HCT116 (cell line): ENCODE results near the gene ZNF516. TPM values are rescaled to one million over a fixed set of nuclear protein-coding genes. Genes with fewer than 3 reads are reported as not detected.

ENCODE experiments used
- ATAC-seq: fragments of 200-7000 bp; cut with Tn5 transposase; 2 replicates; pipeline ENCODE4 v1.9.1; 2020; ENCODE audit warnings: mild to moderate bottlenecking, moderate library complexity
- BruUV-seq: library from RNA; stranded (reverse); fragments of 400-500 nt; replicated peaks from 2 replicates; lab custom pipeline; 2021; lab: Mats Ljungman, UMichigan
- CTCF ChIA-PET: fragments of 300-600 bp; sonication (Branson Sonifier 250); formaldehyde crosslinking; loops from one replicate; lab custom pipeline; 2021; ENCODE audit warnings: antibody characterized with exemption; lab: Charles Lee
- POLR2A ChIA-PET: fragments of 300-600, 350-600 bp; sonication (Branson Sonifier 250); formaldehyde crosslinking; loops from one replicate; lab custom pipeline; 2021; ENCODE audit warnings: antibody characterized with exemption; lab: Charles Lee
- RAD21 ChIA-PET, 2 experiments: fragments of 300-600 bp; sonication (Branson Sonifier 250); formaldehyde crosslinking; loops; one replicate each; lab custom pipeline; 2023; ENCODE audit warnings: low total read pairs in 2 of 2; ENCODE audit not compliant: uncharacterized antibody in 2 of 2, unreplicated experiment in 2 of 2, low non-redundant PET in 1 of 2; lab: Charles Lee
- DNase-seq: peaks from one replicate; pipeline ENCODE4 v3.0.0-alpha.2; 2010; ENCODE audit warnings: low read depth, low spot score
- H2AFZ ChIP-seq: fragments of 200-600 bp; shearing (Covaris generic), sonication (generic); 2 replicates; pipeline ENCODE4 v1.6.1; 2017; ENCODE audit warnings: low read depth, mixed run types, mixed read lengths, antibody characterized with exemption, low read length; ENCODE audit not compliant: poor library complexity, severe bottlenecking
- H3K27ac ChIP-seq: 2 replicates; pipeline ENCODE4 v1.5.1; 2012; ENCODE audit warnings: low read depth, low read length
- H3K27me3 ChIP-seq: fragments of 200-600 bp; sonication (generic); 2 replicates; pipeline ENCODE4 v1.6.1; 2016; ENCODE audit warnings: mixed run types, low read length, mixed read lengths; ENCODE audit not compliant: insufficient read depth
- H3K36me3 ChIP-seq, 2 experiments: fragments of 200-500 bp in 1 of 2; fragments of 200-600 bp in 1 of 2; sonication (Bioruptor generic) in 1 of 2; sonication (generic) in 1 of 2; 2 replicates each; pipeline versions ENCODE4 v1.5.1 to v1.6.1; 2014 to 2016; ENCODE audit warnings: low read length in 2 of 2, inconsistent platforms in 1 of 2, mixed read lengths in 1 of 2, mixed run types in 1 of 2; ENCODE audit not compliant: insufficient read depth in 2 of 2, control insufficient read depth in 1 of 2
- H3K4me1 ChIP-seq, 2 experiments: fragments of 200-600 bp in 1 of 2; sonication (generic) in 1 of 2; 2 replicates each; pipeline versions ENCODE4 v1.5.1 to v1.6.1; 2012 to 2017; ENCODE audit warnings: low read length in 2 of 2, inconsistent platforms in 1 of 2, mild to moderate bottlenecking in 1 of 2, mixed read lengths in 1 of 2, mixed run types in 1 of 2, moderate library complexity in 1 of 2; ENCODE audit not compliant: insufficient read depth in 2 of 2, control insufficient read depth in 1 of 2
- H3K4me2 ChIP-seq: fragments of 200-600 bp; sonication (generic); 2 replicates; pipeline ENCODE4 v1.6.1; 2017; ENCODE audit warnings: mixed run types, low read length, mixed read lengths
- H3K4me3 ChIP-seq, 2 experiments: fragments of 200-600 bp in 1 of 2; sonication (generic) in 1 of 2; replicated peaks in 1 of 2; 2 replicates each; pipeline ENCODE4 v1.5.1; 2011 to 2016; ENCODE audit warnings: low read length in 2 of 2, control low read depth in 1 of 2, low read depth in 1 of 2, mild to moderate bottlenecking in 1 of 2, mixed read lengths in 1 of 2, mixed run types in 1 of 2
- H3K79me2 ChIP-seq: fragments of 200-600 bp; sonication (generic); 2 replicates; pipeline ENCODE4 v1.6.1; 2017; ENCODE audit warnings: mild to moderate bottlenecking, mixed run types, low read length, moderate library complexity, mixed read lengths; ENCODE audit not compliant: insufficient read depth
- H3K9ac ChIP-seq: fragments of 200-600 bp; sonication (generic); 2 replicates; pipeline ENCODE4 v1.6.1; 2016; ENCODE audit warnings: low read length, mixed read lengths
- H3K9me2 ChIP-seq: fragments of 200-600 bp; sonication (generic), shearing (Covaris generic); 2 replicates; pipeline ENCODE4 v1.6.1; 2017; ENCODE audit warnings: mixed run types, mild to moderate bottlenecking, moderate library complexity; ENCODE audit not compliant: insufficient read depth
- H3K9me3 ChIP-seq, 2 experiments: fragments of 200-500 bp in 1 of 2; fragments of 200-600 bp in 1 of 2; sonication (Bioruptor generic) in 1 of 2; sonication (generic) in 1 of 2; 2 replicates each; pipeline ENCODE4 v1.6.1; 2014 to 2017; ENCODE audit warnings: low read length in 2 of 2, mixed read lengths in 2 of 2, inconsistent platforms in 1 of 2, low read depth in 1 of 2, mild to moderate bottlenecking in 1 of 2, mixed run types in 1 of 2, moderate library complexity in 1 of 2; ENCODE audit not compliant: control insufficient read depth in 1 of 2, insufficient read depth in 1 of 2
- H4K20me1 ChIP-seq: fragments of 200-600 bp; sonication (generic), shearing (Covaris generic); 2 replicates; pipeline ENCODE4 v1.6.1; 2017; ENCODE audit warnings: mixed run types, mild to moderate bottlenecking, moderate library complexity; ENCODE audit not compliant: insufficient read depth
- FOSL1 ChIP-seq: IDR thresholded peaks from 2 replicates; pipeline ENCODE4 v1.6.1; 2012; ENCODE audit warnings: low read depth
- JUND ChIP-seq: IDR thresholded peaks from 2 replicates; pipeline ENCODE4 v1.6.1; 2012
- MAX ChIP-seq: IDR thresholded peaks from 2 replicates; pipeline ENCODE4 v1.6.1; 2012
- RAD21 ChIP-seq: IDR thresholded peaks from 2 replicates; pipeline ENCODE4 v1.6.1; 2012; ENCODE audit warnings: low read depth, mild to moderate bottlenecking
- REST ChIP-seq: IDR thresholded peaks from 2 replicates; pipeline ENCODE4 v1.6.1; 2012; ENCODE audit warnings: low read depth
- SP1 ChIP-seq: IDR thresholded peaks from 2 replicates; pipeline ENCODE4 v1.6.1; 2012; ENCODE audit warnings: low read depth
- ZFX ChIP-seq: fragments of 450-650 bp; IDR thresholded peaks from 2 replicates; pipeline ENCODE4 v1.6.1; 2017
- ZNF274 ChIP-seq: fragments of 200-500 bp; sonication (Bioruptor generic); IDR thresholded peaks from 2 replicates; pipeline ENCODE4 v1.6.1; 2014; ENCODE audit warnings: mild to moderate bottlenecking, low read depth, low read length, inconsistent platforms
- intact Hi-C: fragments of 100-400 bp; cut with micrococcal nuclease; formaldehyde crosslinking; loops from 2 replicates; pipeline ENCODE4 v1.10.0; 2022
- total RNA-seq: library from RNA; stranded (reverse); gene quantifications from one replicate; pipeline ENCODE4 v1.2.1, GENCODE V29; 2021; ENCODE audit not compliant: unreplicated experiment

The ZNF516 gene
- total RNA-seq, 1 experiment from 2014 or later: 32.0 TPM

GRCh38 chr18:76412010-76412817 is 82.8 kb downstream of the ZNF516 start:
- no TSS peak for BruUV-seq
- no peak for ATAC-seq
- RAD21 ChIA-PET: no interaction called here

More at GRCh38 chr18:76412010-76412817, 82.8 kb downstream of the ZNF516 start:
- no peaks in the 10 kb centered on the region; a peak in 1 of 4 replicates for H3K4me1 ChIP-seq
- no peak for TF ChIP-seq ZNF274
- no peak for TF ChIP-seq JUND
- no peak for TF ChIP-seq MAX
- TF ChIP-seq FOSL1: no peak
- TF ChIP-seq REST: no peak
- no peak for TF ChIP-seq RAD21
- no peak for TF ChIP-seq SP1
- TF ChIP-seq ZFX: no peak
- H2AFZ ChIP-seq: no peak overlapping the region
- ChIA-PET CTCF (no interaction called here), POLR2A (no interaction called here)
- H3K4me3 ChIP-seq: no peak overlapping the region
- H3K9ac ChIP-seq: no peak overlapping the region
- no peaks in the 10 kb centered on the region for H3K36me3 ChIP-seq
- H4K20me1 ChIP-seq: no peaks in the 10 kb centered on the region
- no peak overlapping the region for H3K27ac ChIP-seq
- intact Hi-C loops: no loop called here
- DNase-seq: no peak
- H3K9me3 ChIP-seq: no peaks in the 10 kb centered on the region
- no peaks in the 10 kb centered on the region for H3K9me2 ChIP-seq
- H3K79me2 ChIP-seq: 0 out of 2 replicates have a peak, but pooled peaks cover 5% of the 10 kb centered on the region
- H3K27me3 ChIP-seq: no peaks in the 10 kb centered on the region
- H3K4me2 ChIP-seq: no peak overlapping the region
